A673 (cell line): ENCODE results near the gene ZBED3. TPM values are rescaled to one million over a fixed set of nuclear protein-coding genes. Genes with fewer than 3 reads are reported as not detected.
A peak's percentile ranks its signal among the peaks of the same experiment; 100 is the strongest.

Experiments used
- BruUV-seq: library from RNA; stranded (reverse); fragments of 400-500 nt; replicated peaks from 2 replicates; lab custom pipeline; 2021; lab: Mats Ljungman, UMichigan
- CTCF ChIA-PET: fragments of 300-600 bp; sonication (Branson Sonifier 250); formaldehyde crosslinking; loops from one replicate; lab custom pipeline; 2022; ENCODE audit warnings: antibody characterized with exemption; lab: Charles Lee
- POLR2A ChIA-PET: fragments of 300-600 bp; sonication (Branson Sonifier 250); formaldehyde crosslinking; loops from one replicate; lab custom pipeline; 2022; ENCODE audit warnings: antibody characterized with exemption; ENCODE audit not compliant: low non-redundant PET; lab: Charles Lee
- DNase-seq: peaks from one replicate; pipeline ENCODE4 v3.0.0-alpha.2; 2015; ENCODE audit warnings: low spot score
- H3K27ac ChIP-seq: fragments of 200-600 bp; sonication (generic); 2 replicates; pipeline ENCODE4 v1.5.1; 2016; ENCODE audit warnings: mixed run types, low read depth, mild to moderate bottlenecking, mixed read lengths, antibody characterized with exemption, low read length; ENCODE audit not compliant: poor library complexity, severe bottlenecking
- H3K27me3 ChIP-seq: fragments of 200-600 bp; sonication (generic); replicated peaks from 2 replicates; pipeline ENCODE4 v1.6.1; 2017; ENCODE audit warnings: mixed run types, low read depth, mild to moderate bottlenecking, mixed read lengths, antibody characterized with exemption, low read length; ENCODE audit not compliant: insufficient read depth, poor library complexity
- H3K36me3 ChIP-seq: fragments of 200-600 bp; sonication (generic); 2 replicates; pipeline ENCODE4 v1.6.1; 2016; ENCODE audit warnings: mixed run types, mild to moderate bottlenecking, mixed read lengths, antibody characterized with exemption, low read length; ENCODE audit not compliant: insufficient read depth, poor library complexity, severe bottlenecking
- H3K4me1 ChIP-seq: fragments of 200-600 bp; sonication (generic); 2 replicates; pipeline ENCODE4 v1.6.1; 2017; ENCODE audit warnings: mixed run types, mild to moderate bottlenecking, mixed read lengths, antibody characterized with exemption, low read length; ENCODE audit not compliant: insufficient read depth, poor library complexity, severe bottlenecking
- H3K4me3 ChIP-seq: fragments of 200-600 bp; sonication (generic); 2 replicates; pipeline ENCODE4 v1.5.1; 2016; ENCODE audit warnings: low read depth, mixed run types, mild to moderate bottlenecking, mixed read lengths, low read length; ENCODE audit not compliant: poor library complexity, severe bottlenecking
- H3K9me3 ChIP-seq: fragments of 200-600 bp; sonication (generic); 2 replicates; pipeline ENCODE4 v1.6.1; 2016; ENCODE audit warnings: mixed run types, low read depth, mild to moderate bottlenecking, mixed read lengths, antibody characterized with exemption, low read length; ENCODE audit not compliant: poor library complexity, severe bottlenecking
- CTCF ChIP-seq: fragments of 300-800, 200-600 bp; sonication (generic); conservative IDR thresholded peaks from 2 replicates; pipeline ENCODE4 v1.5.1; 2017; ENCODE audit warnings: low read depth, mild to moderate bottlenecking, antibody characterized with exemption, low read length, moderate library complexity, mixed read lengths
- EZH2 ChIP-seq: fragments of 200-600 bp; sonication (generic); IDR thresholded peaks from 2 replicates; pipeline ENCODE4 v1.6.1; 2017; ENCODE audit warnings: borderline replicate concordance, low read depth, mild to moderate bottlenecking, mixed read lengths, antibody characterized with exemption, low read length; ENCODE audit not compliant: poor library complexity, severe bottlenecking
- intact Hi-C: fragments of 100-400 bp; cut with micrococcal nuclease; formaldehyde crosslinking; loops from one replicate; pipeline ENCODE4 v1.10.0; 2022; ENCODE audit not compliant: unreplicated experiment
- total RNA-seq: library from RNA; stranded (reverse); gene quantifications from 2 replicates; pipeline ENCODE4 v1.2.3, GENCODE V29; 2021

The ZBED3 gene
- total RNA-seq, 1 experiment from 2014 or later: 9.9 TPM

GRCh38 chr5:77032635-77033034, 54.5 kb downstream of the ZBED3 start:
- TF ChIP-seq EZH2 (no peak), CTCF (no peak)
- H3K27ac ChIP-seq: no peak overlapping the region
- peaks cover 35% of the 10 kb centered on the region for H3K36me3 ChIP-seq
- no peaks in the 10 kb centered on the region for H3K27me3 ChIP-seq
- ChIA-PET POLR2A (no interaction called here), CTCF (no interaction called here)
- H3K9me3 ChIP-seq: peaks cover 16% of the 10 kb centered on the region
- no TSS peak for BruUV-seq
- no peak overlapping the region for H3K4me3 ChIP-seq
- intact Hi-C loops: no loop called here
- peaks cover 11% of the 10 kb centered on the region for H3K4me1 ChIP-seq
- DNase-seq: no peak

- BruUV-seq: no TSS peak
- intact Hi-C loops: no loop called here
- Histone ChIP-seq H3K36me3 (peaks cover 29% of the 10 kb centered on the region), H3K27me3 (no peaks in the 10 kb centered on the region), H3K27ac (no peak overlapping the region), H3K4me1 (peaks cover 11% of the 10 kb centered on the region), H3K4me3 (no peak overlapping the region), H3K9me3 (peaks cover 16% of the 10 kb centered on the region)
- no peak for DNase-seq
- CTCF ChIA-PET: no interaction called here
- POLR2A ChIA-PET: no interaction called here
- no peak for TF ChIP-seq CTCF
- TF ChIP-seq EZH2: no peak
These were observed 55.2 kb downstream of the ZBED3 start for GRCh38 chr5:77031891-77032290.

GRCh38 chr5:77030097-77031071, 56.7 kb downstream of the ZBED3 start, which contains the start of gene AGGF1:
Gene AGGF1 (plus strand): TSS chr5:77030404. CDS start chr5:77030767, 363 bp downstream.
- peak within 1 kb of the TSS; percentile 94 for H3K27ac ChIP-seq
- ChIA-PET POLR2A (interaction anchor here (0.6 kb wide), 1 partner anchor 654 kb away, joined by 6 read pairs; no protein-coding TSS in a partner anchor), CTCF (no interaction called here)
- TSS peak; percentile 62 for BruUV-seq
- peaks cover 14% of the 10 kb centered on the region for H3K36me3 ChIP-seq
- DNase-seq: peak; percentile 98
- H3K4me1 ChIP-seq: peaks cover 11% of the 10 kb centered on the region
- intact Hi-C loops: no loop called here
- peak within 1 kb of the TSS; percentile 78 for H3K4me3 ChIP-seq
- no peak for TF ChIP-seq CTCF
- no peak for TF ChIP-seq EZH2
- no peaks in the 10 kb centered on the region for H3K27me3 ChIP-seq
- peaks cover 16% of the 10 kb centered on the region for H3K9me3 ChIP-seq
